Nephron progenitor cell (in vitro differentiated cells): Measurements from ENCODE around the gene OR13C9.

Experiments
- DNase-seq: peaks from one replicate; pipeline ENCODE4 v3.0.0; 2021
- H3K27ac Mint-ChIP-seq: 2 replicates; pipeline ENCODE4 v1.8.0; 2021; ENCODE audit warnings: mild to moderate bottlenecking, moderate library complexity, mixed read lengths
- H3K27me3 Mint-ChIP-seq: 2 replicates; pipeline ENCODE4 v1.8.0; 2021; ENCODE audit warnings: mild to moderate bottlenecking, low read depth, mixed read lengths; ENCODE audit not compliant: poor library complexity
- H3K36me3 Mint-ChIP-seq: 2 replicates; pipeline ENCODE4 v1.8.0; 2021; ENCODE audit warnings: low read depth, mixed read lengths
- H3K4me1 Mint-ChIP-seq: 2 replicates; pipeline ENCODE4 v1.8.0; 2021; ENCODE audit warnings: mixed read lengths
- H3K4me3 Mint-ChIP-seq: 2 replicates; pipeline ENCODE4 v1.8.0; 2021; ENCODE audit warnings: mild to moderate bottlenecking, moderate library complexity, mixed read lengths
- H3K9me3 Mint-ChIP-seq: 2 replicates; pipeline ENCODE4 v1.8.0; 2021; ENCODE audit warnings: mild to moderate bottlenecking, moderate library complexity, mixed read lengths
- TF ChIP-seq, protein P1 (sequence below): fragments of 200-600 bp; sonication (generic); IDR thresholded peaks from 2 replicates; pipeline ENCODE4 v1.5.0; 2021; ENCODE audit warnings: antibody characterized with exemption

Gene OR13C9

DNA sequence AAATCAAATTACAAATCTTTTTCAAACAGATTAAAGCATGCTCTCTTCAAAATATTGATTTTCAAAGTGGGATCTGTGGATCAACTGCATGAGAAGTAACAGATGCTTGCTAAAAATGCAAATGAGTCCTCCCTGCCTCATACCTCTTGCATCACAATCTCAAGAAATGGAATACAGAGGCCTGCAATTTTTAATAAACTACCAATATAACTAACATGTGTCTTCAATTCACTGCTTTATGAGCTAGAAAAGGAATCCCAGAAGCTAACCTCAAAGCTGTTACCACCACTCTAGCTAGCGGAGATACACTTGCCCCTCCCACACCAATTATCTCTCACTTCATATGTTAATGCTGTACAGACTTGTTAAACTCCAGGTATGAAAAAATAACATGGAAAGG lies 28.4 kb downstream of the OR13C9 start:
- no peaks in the 10 kb centered on the region for H3K4me1 Mint-ChIP-seq
- no peak overlapping the region for H3K4me3 Mint-ChIP-seq
- DNase-seq, result no peak
- H3K9me3 Mint-ChIP-seq, result no peaks in the 10 kb centered on the region
- H3K36me3 Mint-ChIP-seq, result no peaks in the 10 kb centered on the region
- H3K27ac Mint-ChIP-seq, result no peak overlapping the region
- H3K27me3 Mint-ChIP-seq, result no peaks in the 10 kb centered on the region
- TF ChIP-seq, protein P1, sequence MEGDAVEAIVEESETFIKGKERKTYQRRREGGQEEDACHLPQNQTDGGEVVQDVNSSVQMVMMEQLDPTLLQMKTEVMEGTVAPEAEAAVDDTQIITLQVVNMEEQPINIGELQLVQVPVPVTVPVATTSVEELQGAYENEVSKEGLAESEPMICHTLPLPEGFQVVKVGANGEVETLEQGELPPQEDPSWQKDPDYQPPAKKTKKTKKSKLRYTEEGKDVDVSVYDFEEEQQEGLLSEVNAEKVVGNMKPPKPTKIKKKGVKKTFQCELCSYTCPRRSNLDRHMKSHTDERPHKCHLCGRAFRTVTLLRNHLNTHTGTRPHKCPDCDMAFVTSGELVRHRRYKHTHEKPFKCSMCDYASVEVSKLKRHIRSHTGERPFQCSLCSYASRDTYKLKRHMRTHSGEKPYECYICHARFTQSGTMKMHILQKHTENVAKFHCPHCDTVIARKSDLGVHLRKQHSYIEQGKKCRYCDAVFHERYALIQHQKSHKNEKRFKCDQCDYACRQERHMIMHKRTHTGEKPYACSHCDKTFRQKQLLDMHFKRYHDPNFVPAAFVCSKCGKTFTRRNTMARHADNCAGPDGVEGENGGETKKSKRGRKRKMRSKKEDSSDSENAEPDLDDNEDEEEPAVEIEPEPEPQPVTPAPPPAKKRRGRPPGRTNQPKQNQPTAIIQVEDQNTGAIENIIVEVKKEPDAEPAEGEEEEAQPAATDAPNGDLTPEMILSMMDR, result no peak

DNA sequence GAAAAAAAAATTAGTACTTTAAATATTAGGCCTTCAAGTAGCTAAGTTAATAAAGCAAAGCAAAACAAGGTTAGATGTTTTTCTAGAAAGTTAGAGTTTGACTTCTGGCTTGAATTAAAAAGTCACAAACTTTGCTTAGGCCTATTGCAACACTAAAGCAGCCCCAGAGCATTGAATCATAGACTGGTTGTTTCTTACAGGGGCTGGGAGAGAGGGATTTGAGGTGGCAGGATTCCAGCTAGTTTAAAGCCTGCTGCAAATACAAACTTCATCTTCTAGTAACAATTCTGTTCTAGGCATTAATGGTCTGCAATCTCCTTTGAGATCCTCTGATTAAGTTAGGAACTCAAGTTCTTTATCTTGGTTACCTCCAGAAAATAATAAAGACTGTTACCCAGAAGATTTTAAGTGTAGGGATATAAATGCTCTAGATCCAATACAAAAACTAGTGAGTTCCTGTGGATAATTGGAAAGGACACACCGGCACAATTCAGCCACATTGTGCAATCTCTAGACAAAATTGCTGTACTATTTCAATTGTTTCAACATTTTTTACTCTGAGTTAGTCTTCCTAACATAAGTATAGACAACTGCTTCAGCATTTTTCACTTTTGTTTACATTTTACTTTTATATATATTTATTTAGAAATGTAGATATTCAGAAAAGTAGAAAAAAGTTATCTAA lies 31.4 kb downstream of the OR13C9 start:
- Mint-ChIP-seq H3K4me3 (no peak overlapping the region), H3K27me3 (no peaks in the 10 kb centered on the region), H3K4me1 (no peaks in the 10 kb centered on the region), H3K36me3 (no peaks in the 10 kb centered on the region), H3K9me3 (no peaks in the 10 kb centered on the region), H3K27ac (no peak overlapping the region)
- TF ChIP-seq, protein P1, result no peak
- no peak for DNase-seq

DNA sequence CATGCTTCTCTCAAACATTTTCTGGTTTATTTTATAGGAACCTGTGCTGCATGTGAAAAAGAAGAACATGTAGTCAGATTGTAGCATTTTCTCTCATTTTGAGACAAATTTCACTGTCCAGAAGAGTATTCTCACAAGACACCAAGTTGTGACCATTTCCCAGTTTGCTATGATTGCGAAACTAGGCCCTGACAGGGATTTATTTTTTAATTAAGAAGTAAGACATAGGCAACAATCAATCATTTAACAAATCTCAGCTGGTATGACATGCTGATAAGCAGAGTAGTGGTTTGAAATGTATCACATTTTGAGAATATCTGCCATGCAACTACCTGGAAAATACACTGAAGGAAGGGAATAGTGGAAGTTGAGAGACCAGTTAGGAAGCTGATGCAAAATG lies 37.4 kb downstream of the OR13C9 start:
- DNase-seq, result no peak
- H3K4me3 Mint-ChIP-seq, result no peak overlapping the region
- no peaks in the 10 kb centered on the region for H3K36me3 Mint-ChIP-seq
- TF ChIP-seq, protein P1, result no peak
- no peaks in the 10 kb centered on the region for H3K27me3 Mint-ChIP-seq
- H3K4me1 Mint-ChIP-seq, result no peaks in the 10 kb centered on the region
- no peaks in the 10 kb centered on the region for H3K9me3 Mint-ChIP-seq
- no peak overlapping the region for H3K27ac Mint-ChIP-seq

DNA sequence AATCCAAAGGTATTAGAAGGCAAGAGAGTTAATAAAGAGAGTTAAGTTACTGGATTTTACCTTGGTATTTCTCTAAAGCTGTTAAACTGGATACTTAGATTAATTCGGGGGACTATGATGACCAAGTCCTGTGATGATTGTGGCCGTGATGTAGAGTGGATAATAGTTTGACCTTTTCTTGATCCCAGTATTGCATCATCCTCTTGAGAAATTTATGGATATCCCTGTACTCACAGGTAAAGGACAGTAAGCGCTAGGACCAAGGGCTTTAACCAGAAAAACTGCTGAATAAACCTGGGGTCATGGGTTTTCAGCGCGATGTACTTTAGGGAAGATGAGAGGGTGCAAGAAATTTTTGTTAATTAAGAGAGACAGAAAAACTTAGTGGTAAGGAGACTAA lies 40.7 kb downstream of the OR13C9 start:
- Mint-ChIP-seq H3K27ac (no peak overlapping the region), H3K9me3 (peaks cover 18% of the 10 kb centered on the region), H3K27me3 (peaks cover 3% of the 10 kb centered on the region), H3K36me3 (no peaks in the 10 kb centered on the region), H3K4me1 (no peaks in the 10 kb centered on the region), H3K4me3 (no peak overlapping the region)
- no peak for DNase-seq
- TF ChIP-seq, protein P1, result no peak

DNA sequence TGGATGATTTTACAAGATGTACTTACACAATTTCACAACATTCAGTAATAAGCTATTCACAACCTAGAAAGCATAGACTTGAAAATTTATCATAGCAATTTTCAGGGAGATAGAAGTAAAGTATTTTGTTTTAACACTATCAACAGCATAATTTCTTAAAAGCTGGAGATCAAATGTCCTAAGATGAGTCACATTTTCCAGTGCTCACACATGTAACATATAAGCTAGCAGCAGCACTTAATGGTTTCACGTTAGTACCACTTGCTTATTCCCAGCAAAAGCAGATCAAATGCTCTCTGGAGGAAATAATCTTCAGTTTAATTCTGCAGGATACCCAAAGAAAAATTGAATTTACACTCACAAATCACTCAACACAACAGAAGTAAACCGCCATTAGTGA lies 42.5 kb downstream of the OR13C9 start:
- Mint-ChIP-seq H3K36me3 (no peaks in the 10 kb centered on the region), H3K27ac (no peak overlapping the region), H3K9me3 (peaks cover 28% of the 10 kb centered on the region), H3K4me3 (no peak overlapping the region), H3K4me1 (no peaks in the 10 kb centered on the region), H3K27me3 (peaks cover 3% of the 10 kb centered on the region)
- TF ChIP-seq, protein P1, result no peak
- DNase-seq, result no peak

DNA sequence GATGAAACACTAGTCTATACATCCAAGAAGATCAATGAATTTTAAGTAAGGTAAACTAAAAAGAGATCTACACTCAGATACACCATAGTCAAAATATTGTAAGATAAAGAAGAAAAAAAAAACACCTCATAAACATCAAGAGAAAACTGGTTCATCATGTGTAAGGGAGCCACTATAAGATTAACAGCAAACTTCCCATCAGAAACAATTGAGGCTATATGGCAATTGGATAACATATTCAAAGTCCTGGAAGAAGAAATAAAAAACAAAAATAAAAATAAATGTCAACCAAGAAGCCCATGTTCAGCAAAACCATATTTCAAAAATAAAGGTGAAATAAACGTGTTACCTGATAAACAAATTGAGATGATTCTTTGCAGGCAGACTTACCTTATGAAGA lies 45.4 kb downstream of the OR13C9 start:
- no peak for DNase-seq
- Mint-ChIP-seq H3K27me3 (peaks cover 3% of the 10 kb centered on the region), H3K27ac (no peak overlapping the region), H3K4me1 (no peaks in the 10 kb centered on the region), H3K9me3 (peaks cover 28% of the 10 kb centered on the region), H3K4me3 (no peak overlapping the region), H3K36me3 (no peaks in the 10 kb centered on the region)
- TF ChIP-seq, protein P1, result no peak
